Stimulated activated CD8-positive, alpha-beta memory T cell treated with anti-CD3 and anti-CD28 coated beads, Interleukin-15, amount 100 ng/mL, for 1 hour (primary cell): ENCODE results near the gene TMEM145.
"Not testable (repeated sequence)": the region's sequence is repeated elsewhere in the genome, so short reads cannot be mapped to it uniquely, and the experiment has no call there.

Source experiments
- DNase-seq: peaks from one replicate; pipeline ENCODE4 v3.0.0-alpha.2; 2020; ENCODE audit warnings: low read depth

The TMEM145 gene

DNA sequence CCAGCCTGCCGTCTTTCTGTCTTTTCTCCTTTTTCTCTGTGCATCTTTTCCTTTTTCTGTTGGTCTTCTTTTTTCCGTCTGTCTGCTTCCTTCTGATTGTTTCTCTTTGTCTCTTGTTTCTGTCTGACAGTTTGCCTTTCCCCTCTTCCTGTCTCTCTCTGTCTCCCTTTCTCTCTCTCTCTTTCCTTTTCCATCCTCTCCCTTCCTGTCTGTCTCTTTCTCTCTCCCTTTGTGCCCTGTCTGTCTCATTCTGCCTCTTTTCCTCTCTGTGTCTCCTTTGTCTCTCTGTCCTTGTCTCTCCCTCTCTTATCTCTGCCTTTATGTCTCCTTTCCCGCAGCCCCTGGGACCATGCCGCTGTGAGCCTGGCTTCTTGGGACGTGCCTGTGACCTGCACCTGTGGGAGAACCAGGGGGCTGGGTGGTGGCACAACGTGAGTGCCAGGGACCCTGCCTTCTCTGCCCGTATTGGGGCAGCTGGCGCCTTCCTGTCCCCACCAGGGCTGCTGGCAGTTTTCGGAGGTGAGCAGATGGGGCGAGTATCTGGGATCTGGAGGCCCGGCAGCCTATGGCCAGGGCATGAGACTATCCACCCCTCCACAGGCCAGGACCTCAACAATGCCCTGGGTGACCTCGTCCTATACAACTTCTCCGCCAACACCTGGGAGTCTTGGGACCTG, 21.7 kb downstream of the TMEM145 start:
- DNase-seq = no peak

DNA sequence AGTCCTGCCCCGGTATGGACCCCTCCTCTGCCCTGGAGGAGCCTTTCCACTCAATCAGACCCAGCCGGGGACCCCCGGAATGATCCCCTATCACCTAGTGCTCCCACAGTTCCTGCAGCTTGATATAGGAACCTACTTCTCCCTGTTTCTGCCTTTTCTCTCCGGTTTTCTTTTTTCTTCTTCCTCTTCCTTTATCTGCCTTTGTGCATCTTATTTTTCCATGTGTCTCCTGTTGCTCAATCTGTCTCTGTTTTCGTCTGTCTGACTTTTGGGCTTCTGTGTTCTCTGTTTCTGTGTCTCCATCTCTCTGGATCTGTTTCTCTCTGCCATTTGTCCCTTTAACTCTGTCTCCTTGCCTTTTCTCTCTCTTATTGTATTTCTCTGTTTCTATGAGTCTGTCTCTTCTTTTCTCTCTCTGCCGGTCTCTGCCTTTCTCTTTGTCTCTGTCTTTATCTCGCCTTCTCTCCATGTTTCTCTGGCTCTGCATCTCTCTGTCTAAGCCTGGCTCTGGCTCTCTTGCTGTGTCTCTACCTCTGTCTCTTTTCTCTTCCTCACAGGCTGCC, 22.3 kb downstream of the TMEM145 start:
- DNase-seq = no peak

DNA sequence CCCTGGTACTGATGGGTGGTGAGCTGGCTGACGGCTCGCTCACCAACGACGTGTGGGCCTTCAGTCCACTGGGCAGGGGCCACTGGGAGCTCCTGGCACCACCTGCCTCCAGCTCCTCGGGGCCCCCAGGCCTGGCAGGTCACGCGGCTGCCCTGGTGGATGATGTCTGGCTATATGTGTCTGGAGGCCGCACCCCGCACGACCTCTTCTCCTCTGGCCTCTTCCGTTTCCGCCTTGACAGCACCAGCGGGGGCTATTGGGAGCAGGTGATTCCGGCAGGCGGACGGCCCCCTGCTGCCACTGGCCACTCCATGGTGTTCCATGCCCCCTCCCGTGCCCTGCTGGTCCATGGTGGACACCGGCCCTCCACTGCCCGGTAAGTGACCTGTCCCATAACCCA, 22.9 kb downstream of the TMEM145 start:
- no peak for DNase-seq

DNA sequence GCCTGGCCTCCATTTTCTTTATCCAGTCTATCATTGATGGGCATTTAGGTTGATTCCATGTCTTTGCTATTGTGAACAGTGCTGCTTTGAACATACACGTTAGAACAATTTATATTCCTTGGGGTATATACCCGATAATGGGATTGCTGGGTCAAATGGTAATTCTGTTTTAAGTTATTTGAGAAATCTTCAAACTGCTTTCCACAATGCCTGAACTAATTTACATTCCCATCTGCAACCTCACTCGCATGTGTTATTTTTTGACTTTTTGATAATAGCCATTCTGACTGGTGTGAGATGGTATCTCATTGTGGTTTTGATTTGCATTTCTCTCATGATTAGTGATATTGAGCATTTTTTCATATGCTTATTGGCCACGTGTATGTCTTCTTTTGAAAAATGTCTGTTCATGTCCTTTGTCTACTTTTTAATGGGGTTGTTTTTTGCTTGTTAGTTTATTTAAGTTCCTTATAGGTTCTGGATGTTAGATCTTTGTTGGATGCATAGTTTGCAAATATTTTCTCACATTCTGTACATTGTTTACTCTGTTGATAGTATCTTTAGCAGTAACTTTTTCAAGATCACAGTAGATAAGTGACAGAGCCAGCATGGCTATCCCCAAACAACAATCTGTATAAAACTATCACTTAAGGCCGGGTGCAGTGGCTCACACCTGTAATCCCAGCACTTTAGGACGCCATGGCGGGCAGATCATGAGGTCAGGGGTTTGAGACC, 26.2 kb downstream of the TMEM145 start:
- DNase-seq = not testable (repeated sequence)

DNA sequence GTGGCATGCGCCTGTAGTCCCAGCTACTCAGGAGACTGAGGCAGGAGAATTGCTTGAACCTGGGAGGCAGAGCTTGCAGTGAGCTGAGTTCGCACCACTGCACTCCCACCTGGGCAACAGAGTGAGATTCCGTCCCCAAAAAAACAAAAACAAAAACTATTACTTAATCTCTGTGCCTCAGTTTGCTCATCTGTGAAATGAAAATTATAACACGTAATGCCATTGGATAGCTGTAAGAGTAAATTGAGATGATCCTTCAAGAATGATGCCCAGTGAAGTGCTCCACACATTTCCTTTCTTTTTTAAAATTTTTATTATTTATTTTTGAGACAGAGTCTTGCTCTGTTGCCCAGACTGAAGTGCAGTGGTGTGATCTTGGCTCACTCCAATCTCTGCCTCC, 26.8 kb downstream of the TMEM145 start:
- not testable (repeated sequence) for DNase-seq

DNA sequence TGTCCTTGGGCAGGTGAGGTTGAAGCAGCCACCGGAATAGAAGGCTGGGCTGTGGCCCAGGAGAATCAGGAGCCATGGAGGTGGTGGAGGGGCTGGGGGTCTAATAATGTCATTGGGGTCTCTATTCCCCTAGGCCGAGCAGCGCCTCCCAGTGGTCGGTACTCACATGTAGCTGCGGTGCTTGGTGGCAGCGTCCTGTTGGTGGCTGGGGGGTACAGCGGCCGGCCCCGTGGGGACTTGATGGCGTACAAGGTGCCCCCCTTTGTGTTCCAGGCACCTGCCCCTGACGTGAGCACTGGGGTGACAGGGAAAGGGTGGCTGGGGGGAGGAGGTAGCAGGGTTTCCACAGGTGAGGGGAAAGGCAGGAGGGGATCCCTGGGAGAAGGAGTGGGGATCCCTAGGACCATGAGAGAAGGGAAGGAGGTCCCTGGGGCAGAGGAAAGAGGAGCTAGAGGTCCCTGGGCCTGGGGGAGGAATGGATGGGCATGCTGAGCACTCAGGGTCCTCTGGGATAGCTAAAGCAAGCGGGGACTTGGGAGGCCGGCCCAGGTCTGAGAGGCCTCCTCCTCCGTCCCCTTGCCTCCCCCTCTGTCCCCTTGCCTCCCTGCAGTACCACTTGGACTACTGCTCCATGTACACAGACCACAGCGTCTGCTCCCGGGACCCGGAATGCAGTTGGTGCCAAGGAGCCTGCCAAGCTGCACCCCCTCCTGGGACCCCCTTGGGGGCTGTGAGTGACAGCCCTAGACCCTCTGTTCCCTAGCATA, 30.4 kb downstream of the TMEM145 start:
- DNase-seq = no peak

DNA sequence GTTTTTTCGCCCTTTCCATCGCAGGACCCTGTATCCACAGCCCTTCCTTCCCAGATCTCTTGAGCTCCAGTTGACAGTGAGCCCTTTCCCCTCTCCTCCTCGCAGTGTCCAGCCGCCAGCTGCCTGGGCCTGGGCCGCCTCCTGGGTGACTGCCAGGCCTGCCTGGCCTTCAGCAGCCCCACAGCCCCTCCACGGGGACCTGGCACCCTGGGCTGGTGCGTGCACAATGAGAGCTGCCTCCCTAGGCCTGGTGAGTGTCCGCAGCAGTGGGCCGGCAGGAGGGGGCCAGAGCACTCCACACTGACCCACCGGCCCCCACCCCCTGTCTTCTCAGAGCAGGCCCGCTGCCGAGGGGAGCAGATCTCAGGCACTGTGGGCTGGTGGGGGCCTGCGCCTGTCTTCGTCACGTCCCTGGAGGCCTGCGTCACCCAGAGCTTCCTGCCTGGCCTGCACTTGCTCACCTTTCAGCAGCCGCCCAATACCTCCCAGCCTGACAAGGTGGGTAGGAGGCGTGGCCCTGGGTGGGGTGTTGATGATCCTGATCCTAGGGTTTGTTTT, 31.3 kb downstream of the TMEM145 start:
- no peak for DNase-seq

DNA sequence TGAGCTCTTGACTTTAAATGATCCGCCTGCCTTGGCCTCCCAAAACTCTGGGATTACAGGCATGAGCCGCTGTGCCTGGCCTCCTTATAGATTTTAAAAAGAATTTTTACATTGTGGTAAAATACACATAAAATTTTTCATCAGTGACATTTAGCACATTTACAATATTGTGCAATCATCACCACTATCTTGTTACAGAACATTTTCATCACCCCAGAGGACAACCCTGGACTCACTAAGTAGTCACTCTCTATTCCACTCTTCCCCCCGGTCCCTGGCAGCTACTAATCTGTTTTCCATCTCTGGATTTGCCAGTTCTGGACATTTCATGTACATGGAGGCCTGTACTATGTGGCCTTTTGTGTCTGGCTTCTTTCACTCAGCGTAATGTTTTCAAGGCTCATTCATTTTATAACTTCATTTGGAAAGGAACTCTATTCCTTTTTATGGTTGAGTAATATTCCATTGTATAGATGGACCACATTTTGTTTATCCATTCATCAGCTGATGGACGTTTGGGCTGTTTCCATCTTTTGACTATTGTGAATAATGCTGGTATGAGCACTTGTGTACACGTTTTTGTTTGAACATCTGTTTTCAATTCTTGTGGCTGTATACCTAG, 32.2 kb downstream of the TMEM145 start:
- DNase-seq = no peak

DNA sequence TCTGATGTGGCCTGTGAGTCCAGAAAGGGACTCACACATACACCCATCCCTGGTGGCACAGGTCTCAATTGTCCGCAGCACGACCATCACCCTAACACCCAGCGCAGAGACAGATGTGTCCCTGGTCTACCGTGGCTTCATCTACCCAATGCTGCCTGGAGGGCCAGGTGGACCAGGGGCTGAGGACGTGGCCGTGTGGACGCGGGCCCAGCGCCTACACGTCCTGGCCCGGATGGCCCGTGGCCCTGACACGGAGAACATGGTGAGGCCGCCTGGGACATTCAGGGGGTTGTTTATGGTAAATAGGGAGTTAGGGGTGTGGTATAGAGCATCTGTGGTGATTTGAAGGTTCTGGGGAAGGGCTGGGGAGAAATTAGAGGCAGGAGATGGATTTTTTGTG, 35.1 kb downstream of the TMEM145 start:
- DNase-seq = no peak

DNA sequence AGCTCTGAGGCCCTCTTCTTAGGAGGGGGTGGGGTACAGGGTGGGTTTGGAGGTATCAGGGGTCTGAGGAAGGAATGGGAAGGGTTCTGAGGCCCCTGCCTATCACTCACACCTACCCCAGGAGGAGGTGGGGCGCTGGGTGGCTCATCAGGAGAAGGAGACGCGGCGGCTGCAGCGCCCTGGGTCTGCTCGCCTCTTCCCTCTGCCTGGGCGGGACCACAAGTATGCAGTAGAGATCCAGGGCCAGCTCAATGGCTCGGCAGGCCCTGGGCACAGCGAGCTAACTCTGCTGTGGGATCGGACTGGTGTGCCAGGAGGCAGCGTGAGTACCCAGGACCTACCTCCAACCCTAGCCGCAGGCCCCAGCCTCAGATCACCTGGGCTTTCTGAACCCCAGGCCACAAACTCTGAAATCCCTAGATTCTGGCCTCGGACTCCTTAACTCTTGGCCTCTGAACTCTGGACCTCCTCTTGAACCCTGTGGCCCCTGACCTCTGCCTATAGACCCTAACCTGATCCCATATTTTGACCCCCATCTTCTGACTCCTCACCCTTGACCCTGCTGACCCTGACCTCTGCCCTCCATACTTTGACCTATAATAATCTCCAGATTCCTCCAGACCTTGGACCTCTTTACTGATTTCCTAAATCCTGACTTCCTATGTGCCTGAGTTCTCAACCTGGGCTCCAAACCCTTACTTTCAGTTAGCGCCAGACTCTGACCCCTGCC, 36.4 kb downstream of the TMEM145 start:
- no peak for DNase-seq

DNA sequence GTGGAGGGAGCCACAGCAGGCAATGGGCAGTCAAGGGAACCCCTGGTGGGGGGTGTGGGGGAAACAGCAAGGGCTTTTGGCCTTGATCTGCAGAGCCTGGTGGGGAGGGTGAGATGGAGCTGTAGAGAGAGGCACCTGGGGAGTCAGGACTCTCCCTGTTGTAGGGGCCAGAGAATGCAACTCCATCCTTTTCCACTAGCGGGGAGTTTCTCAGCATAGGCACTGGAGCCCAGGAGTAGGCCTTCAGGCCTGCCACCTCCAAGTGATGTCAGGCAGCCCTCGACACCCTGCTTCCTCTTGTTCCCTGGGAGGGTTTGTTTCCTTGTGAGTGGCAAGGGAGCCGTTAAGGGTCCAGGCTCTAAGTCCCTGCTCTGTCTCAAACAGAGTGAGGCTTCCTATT, 37.3 kb downstream of the TMEM145 start:
- DNase-seq = no peak

DNA sequence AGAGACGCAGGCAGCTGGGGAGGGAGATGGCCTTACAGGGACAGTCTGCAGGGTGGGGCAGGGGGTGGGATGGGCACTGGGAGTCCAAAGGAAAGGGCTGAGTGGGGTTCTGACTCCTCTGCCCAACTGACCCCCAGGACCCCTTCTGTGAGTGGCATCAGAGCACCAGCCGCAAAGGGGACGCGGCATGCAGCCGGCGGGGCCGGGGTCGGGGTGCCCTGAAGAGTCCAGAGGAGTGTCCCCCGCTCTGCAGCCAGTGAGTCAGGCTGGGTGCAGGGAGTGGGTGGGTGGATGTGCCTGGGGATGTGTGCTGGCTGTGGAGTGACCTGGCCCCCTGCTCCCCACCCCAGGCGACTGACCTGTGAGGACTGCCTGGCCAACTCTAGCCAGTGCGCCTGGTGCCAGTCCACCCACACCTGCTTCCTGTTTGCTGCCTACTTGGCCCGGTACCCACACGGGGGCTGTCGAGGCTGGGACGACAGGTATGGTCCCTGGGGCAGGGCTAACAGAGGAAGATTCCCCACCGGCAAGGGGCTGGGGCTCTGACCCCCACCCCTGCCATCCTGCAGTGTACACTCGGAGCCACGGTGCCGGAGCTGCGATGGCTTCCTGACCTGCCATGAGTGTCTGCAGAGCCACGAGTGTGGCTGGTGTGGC, 38.1 kb downstream of the TMEM145 start:
- DNase-seq = no peak

DNA sequence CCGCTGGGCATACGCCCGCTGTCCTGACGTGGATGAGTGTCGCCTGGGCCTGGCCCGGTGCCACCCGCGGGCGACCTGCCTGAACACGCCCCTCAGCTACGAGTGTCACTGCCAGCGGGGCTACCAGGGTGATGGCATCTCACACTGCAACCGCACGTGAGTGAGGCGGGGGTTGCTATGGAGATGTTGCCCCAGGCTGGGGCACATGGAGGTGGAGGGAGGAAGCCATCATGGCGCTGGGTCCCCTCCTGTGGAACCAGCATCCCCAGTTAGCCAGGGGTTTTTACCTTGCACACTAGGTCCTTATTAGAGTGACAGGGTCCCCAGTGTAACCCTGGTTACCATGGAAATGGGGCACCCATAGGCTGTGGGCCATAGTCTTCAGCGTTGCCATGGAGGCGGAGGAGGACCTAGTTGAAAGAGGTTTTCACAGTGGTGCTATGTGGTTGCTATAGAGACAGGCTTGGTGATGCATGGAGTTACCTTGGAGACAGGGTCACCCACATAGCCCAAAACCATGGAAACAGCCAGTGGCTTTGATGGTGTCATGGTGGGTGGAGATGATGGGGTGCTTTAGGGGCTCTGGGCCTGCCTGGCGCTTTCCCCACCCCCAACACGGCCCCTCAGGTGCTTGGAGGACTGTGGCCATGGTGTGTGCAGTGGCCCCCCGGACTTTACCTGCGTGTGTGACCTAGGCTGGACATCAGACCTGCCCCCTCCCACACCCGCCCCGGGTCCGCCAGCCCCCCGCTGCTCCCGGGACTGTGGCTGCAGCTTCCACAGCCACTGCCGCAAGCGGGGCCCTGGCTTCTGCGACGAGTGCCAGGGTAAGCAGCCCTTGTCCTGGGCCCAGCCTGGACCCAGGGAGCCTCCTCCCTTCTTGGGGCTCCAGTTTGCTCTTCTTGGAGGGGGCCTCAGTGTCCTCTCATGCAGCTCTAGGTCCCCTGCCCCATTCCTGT, 39.5 kb downstream of the TMEM145 start:
- DNase-seq = no peak

DNA sequence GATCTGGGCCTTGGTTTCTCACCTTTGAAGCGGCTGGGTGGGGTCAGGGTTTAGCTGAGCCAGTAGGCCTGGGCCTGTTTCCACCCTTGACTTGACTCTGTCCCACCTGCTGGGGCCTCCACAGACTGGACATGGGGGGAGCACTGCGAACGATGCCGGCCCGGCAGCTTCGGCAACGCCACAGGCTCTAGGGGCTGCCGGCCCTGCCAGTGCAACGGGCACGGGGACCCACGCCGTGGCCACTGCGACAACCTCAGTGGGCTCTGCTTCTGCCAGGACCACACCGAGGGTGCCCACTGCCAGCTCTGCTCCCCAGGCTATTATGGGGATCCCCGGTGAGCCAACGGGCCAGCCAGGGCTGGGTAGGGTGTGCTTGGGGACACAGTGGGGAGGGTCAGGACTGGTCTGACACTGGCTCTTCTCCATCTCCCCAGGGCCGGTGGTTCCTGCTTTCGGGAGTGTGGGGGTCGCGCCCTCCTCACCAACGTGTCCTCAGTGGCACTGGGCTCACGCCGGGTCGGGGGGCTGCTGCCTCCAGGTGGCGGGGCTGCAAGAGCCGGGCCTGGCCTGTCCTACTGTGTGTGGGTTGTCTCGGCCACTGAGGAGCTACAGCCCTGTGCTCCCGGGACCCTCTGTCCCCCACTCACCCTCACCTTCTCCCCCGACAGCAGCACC, 40.4 kb downstream of the TMEM145 start:
- DNase-seq = no peak

DNA sequence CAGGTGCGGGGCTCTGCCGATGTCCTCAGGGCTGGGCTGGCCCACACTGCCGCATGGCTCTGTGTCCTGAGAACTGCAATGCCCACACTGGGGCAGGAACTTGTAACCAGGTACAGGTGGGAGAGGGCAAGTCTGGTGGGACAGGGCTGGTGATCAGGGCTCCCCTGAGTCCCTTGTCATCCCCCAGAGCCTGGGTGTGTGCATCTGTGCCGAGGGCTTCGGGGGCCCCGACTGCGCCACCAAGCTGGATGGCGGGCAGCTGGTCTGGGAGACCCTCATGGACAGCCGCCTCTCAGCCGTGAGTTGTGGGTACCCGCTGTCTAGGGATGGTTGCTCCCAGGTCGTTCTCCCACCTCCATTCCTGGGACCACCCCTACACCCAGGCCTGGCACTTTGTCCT, 42.8 kb downstream of the TMEM145 start:
- no peak for DNase-seq

DNA sequence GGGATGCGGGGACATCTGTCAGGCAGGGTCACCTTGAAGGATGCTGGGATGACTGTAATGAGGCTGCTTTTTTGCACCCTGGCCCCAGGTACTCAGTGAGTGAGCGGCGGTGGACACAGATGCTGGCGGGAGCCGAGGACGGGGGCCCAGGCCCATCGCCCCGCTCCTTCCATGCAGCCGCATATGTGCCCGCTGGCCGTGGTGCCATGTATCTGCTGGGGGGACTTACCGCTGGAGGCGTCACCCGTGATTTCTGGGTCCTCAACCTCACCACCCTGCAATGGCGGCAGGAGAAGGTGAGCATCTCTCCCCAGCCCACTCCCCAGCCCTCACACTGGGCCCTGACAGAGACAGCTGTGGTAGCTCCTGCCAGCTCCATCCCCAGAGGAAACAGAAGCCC, 43.6 kb downstream of the TMEM145 start:
- no peak for DNase-seq

DNA sequence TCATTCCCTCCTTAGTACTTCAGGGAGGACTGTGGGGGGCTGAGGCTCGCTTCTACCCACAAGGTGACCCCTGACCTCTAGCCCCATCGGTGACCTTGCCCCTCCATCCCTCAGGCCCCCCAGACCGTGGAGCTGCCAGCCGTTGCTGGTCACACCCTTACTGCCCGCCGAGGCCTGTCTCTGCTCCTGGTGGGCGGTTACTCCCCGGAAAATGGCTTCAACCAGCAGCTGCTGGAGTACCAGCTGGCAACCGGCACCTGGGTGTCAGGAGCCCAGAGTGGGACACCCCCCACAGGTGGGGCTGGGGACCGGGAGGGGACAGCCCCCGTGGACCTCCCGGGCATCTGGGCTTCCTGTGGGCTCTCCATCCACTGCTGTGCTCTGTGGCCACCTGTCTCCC, 44.2 kb downstream of the TMEM145 start:
- no peak for DNase-seq

DNA sequence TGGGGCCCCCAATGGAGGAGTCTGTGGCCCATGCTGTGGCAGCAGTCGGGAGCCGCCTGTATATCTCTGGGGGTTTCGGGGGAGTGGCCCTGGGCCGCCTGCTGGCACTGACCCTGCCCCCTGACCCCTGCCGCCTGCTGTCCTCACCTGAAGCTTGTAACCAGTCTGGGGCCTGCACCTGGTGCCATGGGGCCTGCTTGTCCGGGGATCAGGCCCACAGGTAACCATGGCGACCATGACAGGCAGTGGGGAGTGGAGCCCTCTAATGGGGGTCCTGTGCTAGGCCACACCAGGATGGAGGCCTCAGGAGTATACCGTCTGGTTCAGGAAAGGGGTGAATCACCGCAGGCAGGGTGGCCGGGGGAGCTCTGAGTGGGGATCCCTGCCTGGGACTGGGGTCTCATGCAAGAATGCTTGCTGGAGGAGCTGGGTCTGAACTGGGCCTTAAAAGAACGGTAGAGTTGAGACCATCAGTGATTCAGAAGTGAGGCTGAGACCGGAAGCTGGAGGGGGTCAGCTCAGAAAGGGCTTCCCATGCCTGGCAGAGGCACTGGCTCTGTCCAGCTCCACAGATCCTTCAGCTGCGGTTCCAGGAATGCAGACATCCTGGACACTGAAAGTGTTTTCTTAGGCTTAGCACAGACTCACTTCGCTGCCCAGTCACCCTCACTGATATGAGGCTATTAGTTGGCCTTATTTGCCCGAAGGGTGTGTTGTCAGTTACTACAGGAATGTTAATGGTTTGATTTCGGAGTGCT, 47.9 kb downstream of the TMEM145 start:
- no peak for DNase-seq
